H9 (cell line): ENCODE data around the gene EEF1AKMT3. TPM values are rescaled to one million over a fixed set of nuclear protein-coding genes. Genes with fewer than 3 reads are reported as not detected.
A peak's percentile ranks its signal among the peaks of the same experiment; 100 is the strongest.

Experiments used
- DNase-seq: peaks from one replicate; pipeline ENCODE4 v3.0.0-alpha.2; 2017
- H2AFZ ChIP-seq: one replicate; pipeline ENCODE4 v1.6.1; 2013; ENCODE audit warnings: mild to moderate bottlenecking, low read length, control low read depth, moderate library complexity
- H2AK5ac ChIP-seq: 2 replicates; pipeline ENCODE4 v1.6.1; 2013; ENCODE audit warnings: low read length, control low read depth, mixed read lengths; ENCODE audit not compliant: insufficient read length
- H2BK120ac ChIP-seq: one replicate; pipeline ENCODE4 v1.6.1; 2013; ENCODE audit warnings: low read depth, mild to moderate bottlenecking, low read length, control low read depth, inconsistent platforms; ENCODE audit not compliant: poor library complexity, severe bottlenecking
- H2BK12ac ChIP-seq: 2 replicates; pipeline ENCODE4 v1.6.1; 2013; ENCODE audit warnings: low read length, control low read depth, mixed read lengths, low read depth; ENCODE audit not compliant: insufficient read length
- H2BK15ac ChIP-seq: 2 replicates; pipeline ENCODE4 v1.6.1; 2013; ENCODE audit warnings: low read depth, low read length, control low read depth
- H2BK20ac ChIP-seq: one replicate; pipeline ENCODE4 v1.6.1; 2013; ENCODE audit warnings: low read depth, mild to moderate bottlenecking, low read length, control low read depth, inconsistent platforms; ENCODE audit not compliant: poor library complexity, severe bottlenecking
- H2BK5ac ChIP-seq: 2 replicates; pipeline ENCODE4 v1.6.1; 2013; ENCODE audit warnings: low read length, control low read depth, mixed read lengths; ENCODE audit not compliant: insufficient read length
- H3K14ac ChIP-seq: 2 replicates; pipeline ENCODE4 v1.6.1; 2013; ENCODE audit warnings: low read length, control low read depth; ENCODE audit not compliant: insufficient read depth
- H3K18ac ChIP-seq: 2 replicates; pipeline ENCODE4 v1.6.1; 2013; ENCODE audit warnings: low read depth, mild to moderate bottlenecking, mixed read lengths, low read length, control low read depth; ENCODE audit not compliant: insufficient read length
- H3K23ac ChIP-seq: 2 replicates; pipeline ENCODE4 v1.6.1; 2013; ENCODE audit warnings: low read length, control low read depth, mixed read lengths, low read depth; ENCODE audit not compliant: insufficient read length
- H3K23me2 ChIP-seq: 2 replicates; pipeline ENCODE4 v1.6.1; 2013; ENCODE audit warnings: low read depth, mild to moderate bottlenecking, mixed read lengths, low read length, control low read depth; ENCODE audit not compliant: insufficient read length, poor library complexity, severe bottlenecking
- H3K27ac ChIP-seq: 2 replicates; pipeline ENCODE4 v1.5.1; 2013; ENCODE audit warnings: low read length, control low read depth, mixed read lengths, low read depth; ENCODE audit not compliant: insufficient read length
- H3K27me3 ChIP-seq: 2 replicates; pipeline ENCODE4 v1.6.1; 2013; ENCODE audit warnings: low read length, control low read depth, inconsistent platforms; ENCODE audit not compliant: insufficient read depth
- H3K4ac ChIP-seq: 2 replicates; pipeline ENCODE4 v1.6.1; 2013; ENCODE audit warnings: low read depth, mild to moderate bottlenecking, control low read depth, inconsistent platforms, low read length, moderate library complexity
- H3K4me1 ChIP-seq: 2 replicates; pipeline ENCODE4 v1.6.1; 2013; ENCODE audit warnings: low read length, control low read depth, inconsistent platforms; ENCODE audit not compliant: insufficient read depth
- H3K4me2 ChIP-seq: 2 replicates; pipeline ENCODE4 v1.6.1; 2013; ENCODE audit warnings: low read length, control low read depth, mixed read lengths; ENCODE audit not compliant: insufficient read length, insufficient read depth
- H3K56ac ChIP-seq: 2 replicates; pipeline ENCODE4 v1.6.1; 2013; ENCODE audit warnings: low read depth, mild to moderate bottlenecking, mixed read lengths, low read length, control low read depth; ENCODE audit not compliant: insufficient read length
- H3K79me1 ChIP-seq: 2 replicates; pipeline ENCODE4 v1.6.1; 2013; ENCODE audit warnings: low read depth, mild to moderate bottlenecking, moderate library complexity, low read length, control low read depth, inconsistent platforms; ENCODE audit not compliant: insufficient read depth, poor library complexity, severe bottlenecking
- H3K79me2 ChIP-seq: 2 replicates; pipeline ENCODE4 v1.6.1; 2013; ENCODE audit warnings: low read length, control low read depth, inconsistent platforms; ENCODE audit not compliant: insufficient read depth
- H3K9ac ChIP-seq: 2 replicates; pipeline ENCODE4 v1.6.1; 2013; ENCODE audit warnings: low read length, control low read depth, mixed read lengths; ENCODE audit not compliant: insufficient read length; ENCODE audit errors: extremely low read depth
- H3K9me3 ChIP-seq: one replicate; pipeline ENCODE4 v1.6.1; 2013; ENCODE audit warnings: low read depth, low read length, inconsistent platforms; ENCODE audit not compliant: control insufficient read depth
- H3T11ph ChIP-seq: one replicate; pipeline ENCODE4 v1.6.1; 2013; ENCODE audit warnings: mild to moderate bottlenecking, low read length, control low read depth, inconsistent platforms
- H4K20me1 ChIP-seq: one replicate; pipeline ENCODE4 v1.6.1; 2013; ENCODE audit not compliant: control insufficient read depth, insufficient read length, insufficient read depth
- H4K5ac ChIP-seq: 2 replicates; pipeline ENCODE4 v1.6.1; 2013; ENCODE audit warnings: low read depth, mild to moderate bottlenecking, mixed read lengths, low read length, control low read depth; ENCODE audit not compliant: insufficient read length
- H4K8ac ChIP-seq: replicated peaks from 2 replicates; pipeline ENCODE4 v1.6.1; 2013; ENCODE audit warnings: low read length, control low read depth, mixed read lengths, low read depth; ENCODE audit not compliant: insufficient read length
- H4K91ac ChIP-seq: 2 replicates; pipeline ENCODE4 v1.6.1; 2013; ENCODE audit warnings: low read depth, mild to moderate bottlenecking, moderate library complexity, mixed read lengths, low read length, control low read depth; ENCODE audit not compliant: insufficient read length
- H3K27ac Mint-ChIP-seq, 3 experiments: 2 replicates in 2 of 3; 3 replicates in 1 of 3; pipeline ENCODE4 v1.8.0; 2020 to 2021; ENCODE audit warnings: mixed read lengths in 3 of 3, mild to moderate bottlenecking in 1 of 3, moderate library complexity in 1 of 3
- H3K27me3 Mint-ChIP-seq: 2 replicates; pipeline ENCODE4 v1.8.0; 2021; ENCODE audit warnings: low read depth, mild to moderate bottlenecking, moderate library complexity, mixed read lengths
- H3K36me3 Mint-ChIP-seq, 3 experiments: 2 replicates in 2 of 3; 3 replicates in 1 of 3; pipeline ENCODE4 v1.8.0; 2020 to 2021; ENCODE audit warnings: low read depth in 3 of 3, mixed read lengths in 3 of 3; ENCODE audit not compliant: insufficient read depth in 1 of 3
- H3K4me1 Mint-ChIP-seq, 2 experiments: 2 replicates each; pipeline ENCODE4 v1.8.0; 2020; ENCODE audit warnings: mixed read lengths in 2 of 2
- H3K4me3 Mint-ChIP-seq, 2 experiments: 2 replicates in 1 of 2; 3 replicates in 1 of 2; pipeline ENCODE4 v1.8.0; 2020 to 2021; ENCODE audit warnings: mild to moderate bottlenecking in 2 of 2, mixed read lengths in 2 of 2, moderate library complexity in 1 of 2
- H3K9me3 Mint-ChIP-seq, 2 experiments: 2 replicates in 1 of 2; 3 replicates in 1 of 2; pipeline ENCODE4 v1.8.0; 2020; ENCODE audit warnings: mild to moderate bottlenecking in 2 of 2, mixed read lengths in 2 of 2, moderate library complexity in 1 of 2
- CTCF ChIP-seq: fragments of 200-600 bp; sonication (generic); conservative IDR thresholded peaks from 3 replicates; pipeline ENCODE4 v1.8.0; 2021; ENCODE audit warnings: antibody characterized with exemption, mild to moderate bottlenecking
- WGBS: extraction: QIAGEN DNeasy Blood & Tissue Kit; methylation state at CpG from one replicate; pipeline ENCODE4 v1.1.7; 2013; ENCODE audit warnings: missing lambda C conversion rate, low lambda C conversion rate, mixed read lengths; ENCODE audit not compliant: insufficient read length; ENCODE audit errors: extremely low coverage; 5-methylcytosine and 5-hydroxymethylcytosine counted together
- total RNA-seq: library from RNA; stranded (reverse); gene quantifications from 2 replicates; pipeline ENCODE4 v1.2.1, GENCODE V29; 2021

EEF1AKMT3 gene
- total RNA-seq, 1 experiment from 2014 or later = 2.9 TPM

- Histone ChIP-seq H3K4me2 (no peak overlapping the region), H2BK20ac (no peak overlapping the region), H2BK120ac (no peak overlapping the region), H3K9me3 (no peaks in the 10 kb centered on the region), H3K23me2 (peaks cover 16% of the 10 kb centered on the region), H2BK15ac (no peak overlapping the region), H3T11ph (no peak overlapping the region), H4K91ac (no peak overlapping the region), H3K4me1 (no peaks in the 10 kb centered on the region), H3K9ac (no peak overlapping the region), H3K27me3 (peaks cover 43% of the 10 kb centered on the region), H2AK5ac (no peak overlapping the region), H2BK5ac (no peak overlapping the region), H2AFZ (no peak overlapping the region), H3K4ac (no peak overlapping the region), H3K56ac (no peak overlapping the region), H2BK12ac (no peak overlapping the region), H3K79me2 (no peaks in the 10 kb centered on the region), H3K23ac (no peak overlapping the region), H4K8ac (no peak overlapping the region), H4K20me1 (peaks cover 2% of the 10 kb centered on the region), H3K27ac (no peak overlapping the region), H3K18ac (no peak overlapping the region), H3K14ac (no peak overlapping the region), H4K5ac (no peak overlapping the region), H3K79me1 (no peaks in the 10 kb centered on the region)
- Mint-ChIP-seq H3K4me1 (peaks cover 19 to 31% of the 10 kb centered on the region in 2 experiments), H3K27ac (no peak overlapping the region), H3K4me3 (peak overlapping the region in 1 of 2 experiments; percentile 6; a peak in 1 of 5 replicates), H3K36me3 (no peaks in the 10 kb centered on the region; a peak in 1 of 7 replicates), H3K27me3 (peaks cover 95% of the 10 kb centered on the region), H3K9me3 (no peaks in the 10 kb centered on the region; a peak in 1 of 5 replicates)
- no peak for TF ChIP-seq CTCF
- no CpG with 5 or more reads among the region's 4 CpGs for WGBS
- no peak for DNase-seq
These were observed 37.8 kb upstream of the EEF1AKMT3 start for GRCh38 chr12:57734591-57734990.
